HG03342 (cell line): ENCODE data around the gene SNX7.

Experiments used
- ATAC-seq: cut with Tn5 transposase; IDR thresholded peaks from one replicate; pipeline ENCODE4 v1.9.1; 2021; ENCODE audit warnings: mild to moderate bottlenecking, moderate library complexity; ENCODE audit not compliant: unreplicated experiment

The SNX7 gene

DNA sequence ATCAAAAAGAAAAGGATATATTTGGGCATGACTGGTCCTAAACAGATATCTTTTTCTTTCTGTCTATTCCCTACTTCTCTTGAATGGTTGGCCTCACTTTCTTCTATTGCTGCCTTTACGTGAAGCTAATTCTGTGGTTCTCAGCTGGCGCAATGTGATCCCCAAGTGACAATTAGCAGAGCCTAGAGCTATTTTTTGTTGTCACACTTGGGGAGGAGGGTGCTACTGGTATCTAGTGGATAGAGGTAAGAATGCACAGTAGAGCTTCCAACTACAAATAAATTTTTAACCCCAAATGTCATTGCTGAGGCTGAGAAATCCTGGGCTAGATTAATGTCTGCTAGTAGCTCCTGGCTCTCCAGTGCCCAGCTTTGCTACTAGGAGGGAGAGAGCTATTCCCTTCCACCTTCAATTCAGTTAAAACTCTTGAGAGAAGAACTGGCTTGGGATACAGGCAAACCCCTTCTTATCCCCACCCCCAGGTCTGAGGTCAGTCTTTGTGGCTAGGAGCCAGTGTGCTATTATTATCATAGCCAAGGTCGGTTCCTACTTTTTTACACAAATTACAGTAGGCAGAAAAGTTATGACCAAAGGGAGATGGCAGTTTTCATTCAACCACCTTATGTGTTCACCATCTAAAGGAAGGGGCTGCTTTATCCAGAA lies 102.1 kb downstream of the SNX7 start:
- no peak for ATAC-seq

GRCh38 chr1:98764485-98764884 lies 103.0 kb downstream of the SNX7 start:
- no peak for ATAC-seq

- peak; percentile 62 for ATAC-seq
Observed at GRCh38 chr1:98766255-98766654, 104.7 kb downstream of the SNX7 start.

GRCh38 chr1:98769162-98769561 lies 107.6 kb downstream of the SNX7 start:
- ATAC-seq: no peak

DNA sequence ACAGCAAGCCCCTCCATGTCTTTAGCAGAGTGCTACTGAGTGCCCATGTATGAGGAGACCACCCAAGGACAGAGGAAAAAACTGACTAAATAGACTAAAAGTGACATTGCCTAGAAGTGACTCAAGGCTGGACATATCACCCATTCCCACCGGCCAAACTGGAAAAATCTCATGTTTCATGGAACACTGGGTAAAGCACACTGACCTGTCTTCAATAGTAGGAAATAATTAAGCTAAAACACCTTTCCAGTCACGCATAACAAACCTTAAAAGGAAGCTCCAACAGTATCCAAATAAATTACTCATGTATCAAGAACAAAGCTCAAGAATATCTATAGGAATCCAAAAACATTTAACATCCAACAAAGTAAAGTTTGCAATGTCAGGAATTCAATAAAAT lies 120.4 kb downstream of the SNX7 start:
- ATAC-seq: no peak

DNA sequence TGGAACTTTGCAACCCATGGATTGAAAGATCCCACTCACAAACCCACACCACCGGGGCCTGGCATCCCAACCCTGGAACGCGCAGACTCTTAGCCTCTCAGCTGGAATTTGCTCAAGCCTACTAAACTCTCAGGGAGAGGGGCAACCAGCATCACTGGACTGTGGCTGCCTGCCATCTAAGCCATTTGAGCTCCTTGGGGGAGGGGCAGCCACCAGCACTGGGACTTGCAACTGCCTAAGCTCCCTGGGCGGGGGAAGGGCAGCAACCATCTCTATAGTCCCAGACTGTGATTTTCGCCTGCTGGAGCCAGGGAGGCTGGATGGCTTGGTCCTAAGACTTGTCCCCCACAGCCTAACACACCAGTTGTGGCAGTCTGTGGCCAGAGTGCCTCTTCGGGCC lies 122.3 kb downstream of the SNX7 start:
- no peak for ATAC-seq

DNA sequence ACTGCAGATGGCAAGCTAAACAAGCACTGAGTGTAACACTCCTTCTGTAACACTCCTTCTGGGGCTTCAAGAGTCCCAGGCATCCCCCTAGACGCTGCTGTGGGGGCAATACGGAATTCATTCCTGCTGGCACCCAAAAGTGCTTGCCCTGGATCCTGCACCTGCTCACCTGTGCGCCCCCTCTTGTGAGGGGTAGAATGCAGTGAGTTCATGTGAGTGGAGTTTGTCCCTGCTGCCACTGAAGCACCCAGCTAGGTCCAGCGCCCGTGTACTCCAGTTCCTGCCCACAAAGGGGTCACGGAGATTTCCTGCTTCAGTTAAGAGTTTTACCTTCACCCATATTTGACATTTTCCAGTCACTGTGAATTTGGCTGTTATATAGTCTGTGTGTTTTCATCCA lies 130.0 kb downstream of the SNX7 start:
- no peak for ATAC-seq

GRCh38 chr1:98792123-98792522 lies 130.6 kb downstream of the SNX7 start:
- ATAC-seq: no peak

DNA sequence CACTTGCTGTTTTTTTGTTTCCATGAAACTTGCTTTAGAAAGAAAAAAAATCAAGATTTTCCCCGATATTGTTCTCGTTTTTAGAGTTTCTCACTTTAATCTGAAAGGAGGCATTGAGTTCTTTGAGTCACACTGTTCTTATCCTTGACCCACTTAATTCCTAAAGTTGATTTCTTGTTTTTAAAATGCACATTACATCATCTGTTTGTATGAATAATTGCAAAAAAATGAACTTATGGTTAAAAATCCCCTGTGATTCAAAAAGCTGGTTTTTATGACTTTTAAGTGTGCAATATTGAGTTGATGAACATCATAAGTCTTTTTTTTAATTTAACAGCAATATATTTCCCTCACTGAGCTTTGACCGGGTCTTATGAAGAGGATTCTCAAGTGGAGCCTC lies 131.6 kb downstream of the SNX7 start:
- ATAC-seq: no peak

DNA sequence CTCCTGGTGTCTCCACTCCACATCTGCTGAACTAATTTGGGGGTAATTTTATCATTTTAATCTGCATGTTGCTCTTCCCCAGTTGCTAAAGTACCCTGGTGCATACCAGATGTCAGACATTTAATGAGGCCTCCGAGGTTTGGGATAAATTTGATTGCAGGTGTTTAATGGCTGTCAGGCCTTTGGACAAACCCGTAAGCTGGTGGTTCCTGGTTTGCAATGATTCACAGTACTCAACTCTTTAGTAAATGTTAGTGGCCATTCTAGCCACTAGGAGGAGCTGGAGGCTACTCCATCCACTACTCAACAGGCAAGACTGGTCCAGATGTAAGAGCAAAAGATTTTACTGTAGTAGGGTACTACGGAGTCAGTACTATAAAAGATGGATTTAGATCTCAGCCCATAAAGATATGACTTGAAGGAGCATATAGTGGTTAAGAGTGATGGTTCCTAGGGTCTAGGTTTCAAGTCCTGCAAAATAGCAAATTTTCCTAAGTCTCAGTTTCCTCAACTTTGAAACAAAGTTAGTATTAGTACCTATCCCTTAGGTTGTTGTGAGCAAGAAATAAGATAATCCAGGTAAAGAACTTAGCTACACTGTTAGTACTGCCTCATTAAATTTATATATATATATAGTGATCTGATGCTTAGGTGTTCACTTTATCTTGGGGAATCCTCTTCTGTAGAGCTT lies 132.8 kb downstream of the SNX7 start:
- ATAC-seq: peak; percentile 99

GRCh38 chr1:98796049-98796448 lies 134.5 kb downstream of the SNX7 start:
- ATAC-seq: no peak

GRCh38 chr1:98797506-98797905 lies 136.0 kb downstream of the SNX7 start:
- ATAC-seq: no peak
